ENCODE results near the gene NPFFR1. TPM values are rescaled to one million over a fixed set of nuclear protein-coding genes. Genes with fewer than 3 reads are reported as not detected.
A peak's percentile ranks its signal among the peaks of the same experiment; 100 is the strongest.

Gene NPFFR1
- total RNA-seq, 2 experiments from 2014 or later: not detected

- DNase-seq: no peak
- Mint-ChIP-seq H3K27ac (no peak overlapping the region), H3K27me3 (ENCODE audit: low read depth) (peaks cover 13% of the 10 kb centered on the region), H3K4me1 (ENCODE audit: low read depth) (peaks cover 8% of the 10 kb centered on the region), H3K36me3 (ENCODE audit: low read depth) (no peaks in the 10 kb centered on the region), H3K9me3 (peaks cover 4% of the 10 kb centered on the region), H3K4me3 (no peak overlapping the region)
- CTCF ChIA-PET: interaction anchor here (0.8 to 1.3 kb wide), 2 partner anchors 10 to 78 kb away, joined by 3 to 4 read pairs; no protein-coding TSS in a partner anchor
- intact Hi-C loops (cut with micrococcal nuclease): no loop called here
Observed at GRCh38 chr10:70277396-70278030, 6.3 kb downstream of the NPFFR1 start.

GRCh38 chr10:70274643-70275042, 9.2 kb downstream of the NPFFR1 start:
- Mint-ChIP-seq H3K27me3 (ENCODE audit: low read depth) (no peaks in the 10 kb centered on the region), H3K4me1 (ENCODE audit: low read depth) (peaks cover 22% of the 10 kb centered on the region), H3K27ac (no peak overlapping the region), H3K36me3 (ENCODE audit: low read depth) (no peaks in the 10 kb centered on the region), H3K9me3 (peaks cover 4% of the 10 kb centered on the region), H3K4me3 (no peak overlapping the region)
- intact Hi-C loops (cut with micrococcal nuclease): loop anchor here (5.0 kb wide), 2 partner anchors 182 to 203 kb away; partner anchors contain the start of gene PALD1
- DNase-seq: no peak
- CTCF ChIA-PET: no interaction called here

- peak overlapping the region; percentile 56 for H3K27ac Mint-ChIP-seq
- H3K4me1 Mint-ChIP-seq (ENCODE audit: low read depth): peaks cover 22% of the 10 kb centered on the region
- no peaks in the 10 kb centered on the region for H3K27me3 Mint-ChIP-seq (ENCODE audit: low read depth)
- H3K9me3 Mint-ChIP-seq: peaks cover 4% of the 10 kb centered on the region
- CTCF ChIA-PET: interaction anchor here (0.6 to 2.3 kb wide), 21 partner anchors 10 to 201 kb away, joined by 3 to 14 read pairs (median 4); no protein-coding TSS in a partner anchor
- intact Hi-C loops (cut with micrococcal nuclease): loop anchor here (1.0 to 5.0 kb wide), 8 partner anchors 40 to 204 kb away; partner anchors contain the start of genes PALD1, PPA1 and TYSND1
- H3K36me3 Mint-ChIP-seq (ENCODE audit: low read depth): no peaks in the 10 kb centered on the region
- no peak overlapping the region for H3K4me3 Mint-ChIP-seq
- DNase-seq: peak; percentile 35
Observed at GRCh38 chr10:70272925-70273316, 10.9 kb downstream of the NPFFR1 start.

GRCh38 chr10:70271996-70272924, 11.5 kb downstream of the NPFFR1 start:
- Mint-ChIP-seq H3K27me3 (ENCODE audit: low read depth) (no peaks in the 10 kb centered on the region), H3K9me3 (peaks cover 4% of the 10 kb centered on the region), H3K36me3 (ENCODE audit: low read depth) (no peaks in the 10 kb centered on the region), H3K4me1 (ENCODE audit: low read depth) (peaks cover 24% of the 10 kb centered on the region), H3K4me3 (no peak overlapping the region), H3K27ac (peak overlapping the region; percentile 56)
- CTCF ChIA-PET: interaction anchor here (0.6 to 2.3 kb wide), 23 partner anchors 10 to 201 kb away, joined by 3 to 14 read pairs (median 4); partner anchors contain the start of gene TYSND1
- peak; percentile 23 for DNase-seq
- intact Hi-C loops (cut with micrococcal nuclease): loop anchor here (2.0 to 5.0 kb wide), 4 partner anchors 51 to 205 kb away; partner anchors contain the start of gene PALD1

GRCh38 chr10:70270952-70271351, 12.9 kb downstream of the NPFFR1 start:
- H3K27me3 Mint-ChIP-seq (ENCODE audit: low read depth): peaks cover under 1% of the 10 kb centered on the region
- no peaks in the 10 kb centered on the region for H3K36me3 Mint-ChIP-seq (ENCODE audit: low read depth)
- DNase-seq: peak; percentile 66
- H3K27ac Mint-ChIP-seq: peak overlapping the region; percentile 46
- peaks cover 3% of the 10 kb centered on the region for H3K9me3 Mint-ChIP-seq
- no peak overlapping the region for H3K4me3 Mint-ChIP-seq
- intact Hi-C loops (cut with micrococcal nuclease): loop anchor here (5.0 kb wide), 2 partner anchors 179 to 206 kb away; partner anchors contain the start of gene PALD1
- peaks cover 29% of the 10 kb centered on the region for H3K4me1 Mint-ChIP-seq (ENCODE audit: low read depth)
- CTCF ChIA-PET: interaction anchor here (0.6 to 2.5 kb wide), 6 partner anchors 15 to 155 kb away, joined by 3 to 9 read pairs (median 6); no protein-coding TSS in a partner anchor

GRCh38 chr10:70269741-70270140, 14.1 kb downstream of the NPFFR1 start:
- CTCF ChIA-PET: interaction anchor here (0.7 to 2.5 kb wide), 7 partner anchors 9 to 154 kb away, joined by 3 to 9 read pairs (median 4); no protein-coding TSS in a partner anchor

GRCh38 chr10:70268376-70268775, 15.4 kb downstream of the NPFFR1 start:
- no peak overlapping the region for H3K27ac Mint-ChIP-seq
- CTCF ChIA-PET: interaction anchor here (1.3 to 2.5 kb wide), 4 partner anchors 10 to 124 kb away, joined by 4 to 16 read pairs (median 5); no protein-coding TSS in a partner anchor
- H3K9me3 Mint-ChIP-seq: no peaks in the 10 kb centered on the region
- intact Hi-C loops (cut with micrococcal nuclease): no loop called here
- H3K36me3 Mint-ChIP-seq (ENCODE audit: low read depth): no peaks in the 10 kb centered on the region
- peaks cover 2% of the 10 kb centered on the region for H3K27me3 Mint-ChIP-seq (ENCODE audit: low read depth)
- peaks cover 29% of the 10 kb centered on the region for H3K4me1 Mint-ChIP-seq (ENCODE audit: low read depth)
- no peak overlapping the region for H3K4me3 Mint-ChIP-seq
- DNase-seq: no peak

More at GRCh38 chr10:70269741-70270140, 14.1 kb downstream of the NPFFR1 start:
- DNase-seq: no peak
- peaks cover 2% of the 10 kb centered on the region for H3K27me3 Mint-ChIP-seq (ENCODE audit: low read depth)
- H3K4me1 Mint-ChIP-seq (ENCODE audit: low read depth): peaks cover 29% of the 10 kb centered on the region
- intact Hi-C loops (cut with micrococcal nuclease): loop anchor here (5.0 kb wide), 2 partner anchors 177 to 208 kb away; partner anchors contain the start of gene PALD1
- H3K4me3 Mint-ChIP-seq: no peak overlapping the region
- no peaks in the 10 kb centered on the region for H3K9me3 Mint-ChIP-seq
- H3K27ac Mint-ChIP-seq: no peak overlapping the region
- H3K36me3 Mint-ChIP-seq (ENCODE audit: low read depth): no peaks in the 10 kb centered on the region

- intact Hi-C loops (cut with micrococcal nuclease): no loop called here
- Mint-ChIP-seq H3K27ac (no peak overlapping the region), H3K36me3 (ENCODE audit: low read depth) (no peaks in the 10 kb centered on the region), H3K4me1 (ENCODE audit: low read depth) (peaks cover 20% of the 10 kb centered on the region), H3K4me3 (no peak overlapping the region), H3K27me3 (ENCODE audit: low read depth) (peaks cover 2% of the 10 kb centered on the region), H3K9me3 (peaks cover 3% of the 10 kb centered on the region)
- peak; percentile 14 for DNase-seq
- CTCF ChIA-PET: interaction anchor here (0.6 to 2.5 kb wide), 7 partner anchors 11 to 123 kb away, joined by 3 to 16 read pairs (median 5); no protein-coding TSS in a partner anchor
Observed at GRCh38 chr10:70267161-70267933, 16.5 kb downstream of the NPFFR1 start.

GRCh38 chr10:70266701-70267100, 17.1 kb downstream of the NPFFR1 start:
- H3K4me3 Mint-ChIP-seq: no peak overlapping the region
- peaks cover 2% of the 10 kb centered on the region for H3K27me3 Mint-ChIP-seq (ENCODE audit: low read depth)
- intact Hi-C loops (cut with micrococcal nuclease): no loop called here
- H3K4me1 Mint-ChIP-seq (ENCODE audit: low read depth): peaks cover 15% of the 10 kb centered on the region
- no peaks in the 10 kb centered on the region for H3K36me3 Mint-ChIP-seq (ENCODE audit: low read depth)
- H3K9me3 Mint-ChIP-seq: peaks cover 3% of the 10 kb centered on the region
- DNase-seq: no peak
- CTCF ChIA-PET: interaction anchor here (0.6 to 2.5 kb wide), 6 partner anchors 11 to 122 kb away, joined by 3 to 16 read pairs (median 4); partner anchors contain the start of gene TYSND1
- no peak overlapping the region for H3K27ac Mint-ChIP-seq

- H3K4me1 Mint-ChIP-seq (ENCODE audit: low read depth): peaks cover 11% of the 10 kb centered on the region
- H3K4me3 Mint-ChIP-seq: no peak overlapping the region
- DNase-seq: no peak
- H3K36me3 Mint-ChIP-seq (ENCODE audit: low read depth): peaks cover 2% of the 10 kb centered on the region
- peaks cover 8% of the 10 kb centered on the region for H3K9me3 Mint-ChIP-seq
- peaks cover 2% of the 10 kb centered on the region for H3K27me3 Mint-ChIP-seq (ENCODE audit: low read depth)
- H3K27ac Mint-ChIP-seq: no peak overlapping the region
- intact Hi-C loops (cut with micrococcal nuclease): no loop called here
- CTCF ChIA-PET: interaction anchor here (0.6 to 3.5 kb wide), 4 partner anchors 95 to 176 kb away, joined by 3 to 20 read pairs (median 4); partner anchors contain the start of gene TYSND1
Observed at GRCh38 chr10:70266056-70266455, 17.7 kb downstream of the NPFFR1 start.

GRCh38 chr10:70265032-70265689, 18.6 kb downstream of the NPFFR1 start:
- Mint-ChIP-seq H3K36me3 (ENCODE audit: low read depth) (peaks cover 2% of the 10 kb centered on the region), H3K4me1 (ENCODE audit: low read depth) (peaks cover 7% of the 10 kb centered on the region), H3K4me3 (no peak overlapping the region), H3K9me3 (peaks cover 12% of the 10 kb centered on the region), H3K27me3 (ENCODE audit: low read depth) (peaks cover 2% of the 10 kb centered on the region), H3K27ac (no peak overlapping the region)
- DNase-seq: peak; percentile 35
- CTCF ChIA-PET: interaction anchor here (0.6 to 3.5 kb wide), 10 partner anchors 9 to 177 kb away, joined by 3 to 20 read pairs (median 4); partner anchors contain the start of gene TYSND1
- intact Hi-C loops (cut with micrococcal nuclease): no loop called here
